HCT116 (cell line): ENCODE measurements around the gene AKT3. TPM values are rescaled to one million over a fixed set of nuclear protein-coding genes. Genes with fewer than 3 reads are reported as not detected.

Source experiments
- ATAC-seq: fragments of 200-7000 bp; cut with Tn5 transposase; 2 replicates; pipeline ENCODE4 v1.9.1; 2020; ENCODE audit warnings: mild to moderate bottlenecking, moderate library complexity
- BruUV-seq: library from RNA; stranded (reverse); fragments of 400-500 nt; replicated peaks from 2 replicates; lab custom pipeline; 2021; lab: Mats Ljungman, UMichigan
- CTCF ChIA-PET: fragments of 300-600 bp; sonication (Branson Sonifier 250); formaldehyde crosslinking; loops from one replicate; lab custom pipeline; 2021; ENCODE audit warnings: antibody characterized with exemption; lab: Charles Lee
- POLR2A ChIA-PET: fragments of 300-600, 350-600 bp; sonication (Branson Sonifier 250); formaldehyde crosslinking; loops from one replicate; lab custom pipeline; 2021; ENCODE audit warnings: antibody characterized with exemption; lab: Charles Lee
- RAD21 ChIA-PET, 2 experiments: fragments of 300-600 bp; sonication (Branson Sonifier 250); formaldehyde crosslinking; loops; one replicate each; lab custom pipeline; 2023; ENCODE audit warnings: low total read pairs in 2 of 2; ENCODE audit not compliant: uncharacterized antibody in 2 of 2, unreplicated experiment in 2 of 2, low non-redundant PET in 1 of 2; lab: Charles Lee
- DNase-seq: peaks from one replicate; pipeline ENCODE4 v3.0.0-alpha.2; 2010; ENCODE audit warnings: low read depth, low spot score
- H2AFZ ChIP-seq: fragments of 200-600 bp; shearing (Covaris generic), sonication (generic); 2 replicates; pipeline ENCODE4 v1.6.1; 2017; ENCODE audit warnings: low read depth, mixed run types, mixed read lengths, antibody characterized with exemption, low read length; ENCODE audit not compliant: poor library complexity, severe bottlenecking
- H3K27ac ChIP-seq: 2 replicates; pipeline ENCODE4 v1.5.1; 2012; ENCODE audit warnings: low read depth, low read length
- H3K27me3 ChIP-seq: fragments of 200-600 bp; sonication (generic); 2 replicates; pipeline ENCODE4 v1.6.1; 2016; ENCODE audit warnings: mixed run types, low read length, mixed read lengths; ENCODE audit not compliant: insufficient read depth
- H3K36me3 ChIP-seq, 2 experiments: fragments of 200-500 bp in 1 of 2; fragments of 200-600 bp in 1 of 2; sonication (Bioruptor generic) in 1 of 2; sonication (generic) in 1 of 2; 2 replicates each; pipeline versions ENCODE4 v1.5.1 to v1.6.1; 2014 to 2016; ENCODE audit warnings: low read length in 2 of 2, inconsistent platforms in 1 of 2, mixed read lengths in 1 of 2, mixed run types in 1 of 2; ENCODE audit not compliant: insufficient read depth in 2 of 2, control insufficient read depth in 1 of 2
- H3K4me1 ChIP-seq, 2 experiments: fragments of 200-600 bp in 1 of 2; sonication (generic) in 1 of 2; 2 replicates each; pipeline versions ENCODE4 v1.5.1 to v1.6.1; 2012 to 2017; ENCODE audit warnings: low read length in 2 of 2, inconsistent platforms in 1 of 2, mild to moderate bottlenecking in 1 of 2, mixed read lengths in 1 of 2, mixed run types in 1 of 2, moderate library complexity in 1 of 2; ENCODE audit not compliant: insufficient read depth in 2 of 2, control insufficient read depth in 1 of 2
- H3K4me2 ChIP-seq: fragments of 200-600 bp; sonication (generic); 2 replicates; pipeline ENCODE4 v1.6.1; 2017; ENCODE audit warnings: mixed run types, low read length, mixed read lengths
- H3K4me3 ChIP-seq, 2 experiments: fragments of 200-600 bp in 1 of 2; sonication (generic) in 1 of 2; replicated peaks in 1 of 2; 2 replicates each; pipeline ENCODE4 v1.5.1; 2011 to 2016; ENCODE audit warnings: low read length in 2 of 2, control low read depth in 1 of 2, low read depth in 1 of 2, mild to moderate bottlenecking in 1 of 2, mixed read lengths in 1 of 2, mixed run types in 1 of 2
- H3K79me2 ChIP-seq: fragments of 200-600 bp; sonication (generic); 2 replicates; pipeline ENCODE4 v1.6.1; 2017; ENCODE audit warnings: mild to moderate bottlenecking, mixed run types, low read length, moderate library complexity, mixed read lengths; ENCODE audit not compliant: insufficient read depth
- H3K9ac ChIP-seq: fragments of 200-600 bp; sonication (generic); 2 replicates; pipeline ENCODE4 v1.6.1; 2016; ENCODE audit warnings: low read length, mixed read lengths
- H3K9me2 ChIP-seq: fragments of 200-600 bp; sonication (generic), shearing (Covaris generic); 2 replicates; pipeline ENCODE4 v1.6.1; 2017; ENCODE audit warnings: mixed run types, mild to moderate bottlenecking, moderate library complexity; ENCODE audit not compliant: insufficient read depth
- H3K9me3 ChIP-seq, 2 experiments: fragments of 200-500 bp in 1 of 2; fragments of 200-600 bp in 1 of 2; sonication (Bioruptor generic) in 1 of 2; sonication (generic) in 1 of 2; 2 replicates each; pipeline ENCODE4 v1.6.1; 2014 to 2017; ENCODE audit warnings: low read length in 2 of 2, mixed read lengths in 2 of 2, inconsistent platforms in 1 of 2, low read depth in 1 of 2, mild to moderate bottlenecking in 1 of 2, mixed run types in 1 of 2, moderate library complexity in 1 of 2; ENCODE audit not compliant: control insufficient read depth in 1 of 2, insufficient read depth in 1 of 2
- H4K20me1 ChIP-seq: fragments of 200-600 bp; sonication (generic), shearing (Covaris generic); 2 replicates; pipeline ENCODE4 v1.6.1; 2017; ENCODE audit warnings: mixed run types, mild to moderate bottlenecking, moderate library complexity; ENCODE audit not compliant: insufficient read depth
- EGR1 ChIP-seq: IDR thresholded peaks from 2 replicates; pipeline ENCODE4 v1.6.1; 2012; ENCODE audit warnings: low read depth
- EZH2 ChIP-seq: fragments of 200-600 bp; sonication (generic); IDR thresholded peaks from 2 replicates; pipeline ENCODE4 v1.6.1; 2017; ENCODE audit warnings: antibody characterized with exemption, mixed run types
- RAD21 ChIP-seq: IDR thresholded peaks from 2 replicates; pipeline ENCODE4 v1.6.1; 2012; ENCODE audit warnings: low read depth, mild to moderate bottlenecking
- SP1 ChIP-seq: IDR thresholded peaks from 2 replicates; pipeline ENCODE4 v1.6.1; 2012; ENCODE audit warnings: low read depth
- TCF7L2 ChIP-seq: IDR thresholded peaks from 2 replicates; pipeline ENCODE4 v1.7.0; 2011; ENCODE audit warnings: borderline replicate concordance, inconsistent platforms; ENCODE audit not compliant: insufficient read depth, insufficient read length; ENCODE audit errors: extremely low read depth
- ZFX ChIP-seq: fragments of 450-650 bp; IDR thresholded peaks from 2 replicates; pipeline ENCODE4 v1.6.1; 2017
- ZNF274 ChIP-seq: fragments of 200-500 bp; sonication (Bioruptor generic); IDR thresholded peaks from 2 replicates; pipeline ENCODE4 v1.6.1; 2014; ENCODE audit warnings: mild to moderate bottlenecking, low read depth, low read length, inconsistent platforms
- intact Hi-C: fragments of 100-400 bp; cut with micrococcal nuclease; formaldehyde crosslinking; loops from 2 replicates; pipeline ENCODE4 v1.10.0; 2022
- total RNA-seq: library from RNA; stranded (reverse); gene quantifications from one replicate; pipeline ENCODE4 v1.2.1, GENCODE V29; 2021; ENCODE audit not compliant: unreplicated experiment
- TF ChIP-seq, protein P1 (sequence below), 3 experiments: fragments of 200-600 bp in 1 of 3; sonication (generic) in 1 of 3; IDR thresholded peaks in 2 of 3; conservative IDR thresholded peaks in 1 of 3; 2 replicates each; pipeline ENCODE4 v1.5.1; 2012 to 2017; ENCODE audit warnings: low read depth in 2 of 3, low read length in 2 of 3, antibody characterized with exemption in 1 of 3, borderline replicate concordance in 1 of 3, control low read depth in 1 of 3, mild to moderate bottlenecking in 1 of 3, mixed read lengths in 1 of 3, mixed run types in 1 of 3, moderate library complexity in 1 of 3; ENCODE audit not compliant: insufficient read depth in 1 of 3
- TF ChIP-seq, protein P2 (sequence below): IDR thresholded peaks from 2 replicates; pipeline ENCODE4 v1.6.1; 2012
- TF ChIP-seq, protein P3 (sequence below): IDR thresholded peaks from 2 replicates; pipeline ENCODE4 v1.6.1; 2011; ENCODE audit warnings: mild to moderate bottlenecking, low read length, moderate library complexity; ENCODE audit not compliant: insufficient replicate concordance; ENCODE audit errors: extremely low read depth
- TF ChIP-seq, protein P4 (sequence below): IDR thresholded peaks from 2 replicates; pipeline ENCODE4 v1.6.1; 2012; ENCODE audit warnings: low read depth

The AKT3 gene
- total RNA-seq, 1 experiment from 2014 or later, result 0.49 TPM

DNA sequence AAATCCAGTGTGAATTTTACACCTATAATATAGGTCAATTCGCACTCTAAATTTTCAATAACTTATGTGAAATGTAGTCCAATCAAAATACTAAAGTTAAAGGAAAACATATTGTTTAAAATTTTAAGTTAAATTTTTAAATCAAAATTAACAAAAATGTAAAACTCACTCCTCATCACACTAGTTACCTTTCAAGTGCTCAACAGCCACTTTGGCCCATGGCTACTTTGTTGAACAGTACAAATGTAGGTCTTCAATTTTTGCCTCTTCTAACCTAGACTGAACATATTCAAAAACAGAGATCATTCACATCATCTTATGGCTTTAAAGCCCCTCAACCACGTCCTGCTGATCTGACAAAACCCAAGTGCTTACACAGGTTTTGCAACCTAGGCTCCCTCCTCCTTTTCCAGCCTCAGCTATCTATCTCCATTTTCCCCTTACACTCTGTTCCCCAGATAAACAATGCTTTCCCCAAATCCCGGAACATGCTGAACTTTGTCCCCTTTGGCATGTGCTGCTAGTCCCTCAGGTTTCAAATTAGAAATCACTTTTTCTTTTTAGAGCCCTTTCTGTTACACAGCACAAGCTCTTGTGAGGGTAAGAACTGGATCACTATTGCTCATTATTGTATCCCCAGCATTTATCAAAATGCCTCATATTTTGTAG is 110.6 kb downstream of the AKT3 start:
- Histone ChIP-seq H3K36me3 (no peaks in the 10 kb centered on the region), H3K27ac (no peak overlapping the region), H3K9me3 (no peaks in the 10 kb centered on the region), H3K79me2 (no peaks in the 10 kb centered on the region), H4K20me1 (no peaks in the 10 kb centered on the region), H3K4me1 (no peaks in the 10 kb centered on the region), H3K4me3 (no peak overlapping the region), H3K9ac (no peak overlapping the region), H3K9me2 (no peaks in the 10 kb centered on the region), H3K27me3 (peaks cover 29% of the 10 kb centered on the region), H3K4me2 (no peak overlapping the region), H2AFZ (no peak overlapping the region)
- intact Hi-C loops, result no loop called here
- ChIA-PET POLR2A (no interaction called here), RAD21 (no interaction called here), CTCF (no interaction called here)
- no peak for DNase-seq
- no peak for ATAC-seq
- TF ChIP-seq, protein P1, sequence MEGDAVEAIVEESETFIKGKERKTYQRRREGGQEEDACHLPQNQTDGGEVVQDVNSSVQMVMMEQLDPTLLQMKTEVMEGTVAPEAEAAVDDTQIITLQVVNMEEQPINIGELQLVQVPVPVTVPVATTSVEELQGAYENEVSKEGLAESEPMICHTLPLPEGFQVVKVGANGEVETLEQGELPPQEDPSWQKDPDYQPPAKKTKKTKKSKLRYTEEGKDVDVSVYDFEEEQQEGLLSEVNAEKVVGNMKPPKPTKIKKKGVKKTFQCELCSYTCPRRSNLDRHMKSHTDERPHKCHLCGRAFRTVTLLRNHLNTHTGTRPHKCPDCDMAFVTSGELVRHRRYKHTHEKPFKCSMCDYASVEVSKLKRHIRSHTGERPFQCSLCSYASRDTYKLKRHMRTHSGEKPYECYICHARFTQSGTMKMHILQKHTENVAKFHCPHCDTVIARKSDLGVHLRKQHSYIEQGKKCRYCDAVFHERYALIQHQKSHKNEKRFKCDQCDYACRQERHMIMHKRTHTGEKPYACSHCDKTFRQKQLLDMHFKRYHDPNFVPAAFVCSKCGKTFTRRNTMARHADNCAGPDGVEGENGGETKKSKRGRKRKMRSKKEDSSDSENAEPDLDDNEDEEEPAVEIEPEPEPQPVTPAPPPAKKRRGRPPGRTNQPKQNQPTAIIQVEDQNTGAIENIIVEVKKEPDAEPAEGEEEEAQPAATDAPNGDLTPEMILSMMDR (IDR thresholded peaks at IDR 0.05 in 2 of 3, conservative IDR thresholded peaks at IDR 0.05 in 1 of 3; ENCODE audit: borderline replicate concordance in 1 of 3, insufficient read depth in 1 of 3, low read depth in 2 of 3, low read length in 2 of 3), result no peak
- TF ChIP-seq, protein P2, sequence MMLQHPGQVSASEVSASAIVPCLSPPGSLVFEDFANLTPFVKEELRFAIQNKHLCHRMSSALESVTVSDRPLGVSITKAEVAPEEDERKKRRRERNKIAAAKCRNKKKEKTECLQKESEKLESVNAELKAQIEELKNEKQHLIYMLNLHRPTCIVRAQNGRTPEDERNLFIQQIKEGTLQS, result no peak
- TF ChIP-seq, protein P3, sequence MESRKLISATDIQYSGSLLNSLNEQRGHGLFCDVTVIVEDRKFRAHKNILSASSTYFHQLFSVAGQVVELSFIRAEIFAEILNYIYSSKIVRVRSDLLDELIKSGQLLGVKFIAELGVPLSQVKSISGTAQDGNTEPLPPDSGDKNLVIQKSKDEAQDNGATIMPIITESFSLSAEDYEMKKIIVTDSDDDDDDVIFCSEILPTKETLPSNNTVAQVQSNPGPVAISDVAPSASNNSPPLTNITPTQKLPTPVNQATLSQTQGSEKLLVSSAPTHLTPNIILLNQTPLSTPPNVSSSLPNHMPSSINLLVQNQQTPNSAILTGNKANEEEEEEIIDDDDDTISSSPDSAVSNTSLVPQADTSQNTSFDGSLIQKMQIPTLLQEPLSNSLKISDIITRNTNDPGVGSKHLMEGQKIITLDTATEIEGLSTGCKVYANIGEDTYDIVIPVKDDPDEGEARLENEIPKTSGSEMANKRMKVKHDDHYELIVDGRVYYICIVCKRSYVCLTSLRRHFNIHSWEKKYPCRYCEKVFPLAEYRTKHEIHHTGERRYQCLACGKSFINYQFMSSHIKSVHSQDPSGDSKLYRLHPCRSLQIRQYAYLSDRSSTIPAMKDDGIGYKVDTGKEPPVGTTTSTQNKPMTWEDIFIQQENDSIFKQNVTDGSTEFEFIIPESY, result no peak
- TF ChIP-seq EGR1, result no peak
- TF ChIP-seq, protein P4, sequence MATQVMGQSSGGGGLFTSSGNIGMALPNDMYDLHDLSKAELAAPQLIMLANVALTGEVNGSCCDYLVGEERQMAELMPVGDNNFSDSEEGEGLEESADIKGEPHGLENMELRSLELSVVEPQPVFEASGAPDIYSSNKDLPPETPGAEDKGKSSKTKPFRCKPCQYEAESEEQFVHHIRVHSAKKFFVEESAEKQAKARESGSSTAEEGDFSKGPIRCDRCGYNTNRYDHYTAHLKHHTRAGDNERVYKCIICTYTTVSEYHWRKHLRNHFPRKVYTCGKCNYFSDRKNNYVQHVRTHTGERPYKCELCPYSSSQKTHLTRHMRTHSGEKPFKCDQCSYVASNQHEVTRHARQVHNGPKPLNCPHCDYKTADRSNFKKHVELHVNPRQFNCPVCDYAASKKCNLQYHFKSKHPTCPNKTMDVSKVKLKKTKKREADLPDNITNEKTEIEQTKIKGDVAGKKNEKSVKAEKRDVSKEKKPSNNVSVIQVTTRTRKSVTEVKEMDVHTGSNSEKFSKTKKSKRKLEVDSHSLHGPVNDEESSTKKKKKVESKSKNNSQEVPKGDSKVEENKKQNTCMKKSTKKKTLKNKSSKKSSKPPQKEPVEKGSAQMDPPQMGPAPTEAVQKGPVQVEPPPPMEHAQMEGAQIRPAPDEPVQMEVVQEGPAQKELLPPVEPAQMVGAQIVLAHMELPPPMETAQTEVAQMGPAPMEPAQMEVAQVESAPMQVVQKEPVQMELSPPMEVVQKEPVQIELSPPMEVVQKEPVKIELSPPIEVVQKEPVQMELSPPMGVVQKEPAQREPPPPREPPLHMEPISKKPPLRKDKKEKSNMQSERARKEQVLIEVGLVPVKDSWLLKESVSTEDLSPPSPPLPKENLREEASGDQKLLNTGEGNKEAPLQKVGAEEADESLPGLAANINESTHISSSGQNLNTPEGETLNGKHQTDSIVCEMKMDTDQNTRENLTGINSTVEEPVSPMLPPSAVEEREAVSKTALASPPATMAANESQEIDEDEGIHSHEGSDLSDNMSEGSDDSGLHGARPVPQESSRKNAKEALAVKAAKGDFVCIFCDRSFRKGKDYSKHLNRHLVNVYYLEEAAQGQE, result no peak
- TF ChIP-seq ZFX, result no peak
- no peak for TF ChIP-seq TCF7L2
- TF ChIP-seq SP1, result no peak
- TF ChIP-seq RAD21, result no peak
- no peak for TF ChIP-seq ZNF274
- TF ChIP-seq EZH2, result no peak
- BruUV-seq, result no TSS peak
